H54 (cell line): ENCODE results near the gene HEATR5A.

ENCODE experiments used
- DNase-seq: peaks from one replicate; pipeline ENCODE4 v3.0.0; 2011; ENCODE audit warnings: low spot score, mixed read lengths; ENCODE audit not compliant: insufficient read length
- FAIRE-seq: peaks from 3 replicates; lab custom pipeline; 2011; peaks lifted over from hg19 to GRCh38; lab: Jason Lieb, UNC
- POLR2A ChIP-seq: IDR thresholded peaks from 2 replicates; pipeline ENCODE4 v1.6.1; 2011; ENCODE audit warnings: low read depth, mild to moderate bottlenecking, low read length

HEATR5A gene

DNA sequence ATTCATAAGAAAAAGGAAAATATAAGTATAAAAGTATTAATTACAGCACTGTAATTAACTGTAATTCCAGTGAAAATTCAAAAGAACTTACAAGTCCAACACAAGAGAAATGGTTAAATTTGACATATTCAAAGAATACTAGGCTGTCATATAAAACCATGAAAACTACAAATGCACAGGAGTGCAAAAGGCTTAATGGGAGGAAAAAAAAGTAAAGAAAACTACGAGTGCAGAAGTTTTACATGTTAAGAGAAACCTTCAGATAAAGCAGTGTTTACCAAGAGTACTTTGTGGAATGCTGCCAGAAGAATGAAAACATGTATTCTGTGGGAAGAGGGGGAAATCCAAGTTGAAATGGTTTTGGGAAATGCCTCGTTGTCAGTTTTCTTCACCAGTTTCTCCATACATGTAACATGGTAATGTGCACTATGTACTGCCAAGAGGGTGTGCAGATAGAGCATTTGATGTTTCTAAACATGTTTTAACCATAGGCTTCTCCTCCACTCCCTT, 9.1 kb downstream of the HEATR5A start:
- DNase-seq (no peak), FAIRE-seq (no peak)
- TF ChIP-seq POLR2A, result no peak

DNA sequence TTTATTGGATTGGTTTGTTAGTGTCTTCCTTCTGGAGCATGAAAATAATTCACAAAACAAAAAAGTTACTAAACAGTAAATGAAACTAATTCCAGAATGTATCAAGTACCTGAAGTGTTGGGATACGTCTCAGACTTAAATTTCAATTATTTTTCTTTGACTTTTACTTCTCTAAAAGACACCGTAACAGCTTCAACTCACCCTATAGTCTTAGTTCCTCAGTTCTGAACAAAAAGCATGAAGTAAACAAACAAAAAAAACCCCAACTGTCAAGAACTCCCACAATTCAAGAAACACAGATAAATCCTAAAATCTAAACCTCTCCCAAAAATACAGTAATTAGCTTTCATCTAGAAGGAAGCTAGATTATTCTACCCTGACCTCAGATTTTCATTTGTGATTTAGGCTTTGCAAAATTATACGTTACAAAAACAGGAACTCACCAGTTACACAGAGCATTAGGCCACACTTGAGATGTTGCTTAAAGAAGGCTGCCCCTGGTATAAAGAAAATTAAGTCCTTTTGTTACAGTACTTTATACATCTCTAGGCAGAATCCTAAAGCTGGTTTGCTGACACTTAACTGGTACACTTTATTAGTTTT, 10.2 kb downstream of the HEATR5A start:
- no peak for TF ChIP-seq POLR2A

DNA sequence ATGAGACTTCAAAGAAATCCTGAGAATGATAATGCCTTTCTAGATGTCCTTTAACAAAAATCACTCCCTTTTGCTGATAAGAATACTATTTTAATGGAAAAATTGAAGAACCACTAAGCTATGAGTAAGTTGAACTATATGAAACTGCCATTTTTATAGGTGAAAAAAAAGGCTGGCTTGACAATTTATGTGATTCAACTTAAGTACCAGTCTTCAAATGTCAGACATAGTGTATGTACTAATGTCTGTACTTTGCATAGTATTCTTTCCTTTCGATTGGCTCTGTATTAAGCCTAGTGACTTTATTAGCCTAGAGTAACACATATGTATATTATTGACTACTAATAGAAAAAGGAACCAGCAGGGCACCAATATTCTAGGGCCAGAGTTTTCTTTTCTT, 11.9 kb downstream of the HEATR5A start:
- TF ChIP-seq POLR2A, result no peak

More for the DNA sequence above, 10.2 kb downstream of the HEATR5A start:
- DNase-seq (no peak), FAIRE-seq (no peak)

DNA sequence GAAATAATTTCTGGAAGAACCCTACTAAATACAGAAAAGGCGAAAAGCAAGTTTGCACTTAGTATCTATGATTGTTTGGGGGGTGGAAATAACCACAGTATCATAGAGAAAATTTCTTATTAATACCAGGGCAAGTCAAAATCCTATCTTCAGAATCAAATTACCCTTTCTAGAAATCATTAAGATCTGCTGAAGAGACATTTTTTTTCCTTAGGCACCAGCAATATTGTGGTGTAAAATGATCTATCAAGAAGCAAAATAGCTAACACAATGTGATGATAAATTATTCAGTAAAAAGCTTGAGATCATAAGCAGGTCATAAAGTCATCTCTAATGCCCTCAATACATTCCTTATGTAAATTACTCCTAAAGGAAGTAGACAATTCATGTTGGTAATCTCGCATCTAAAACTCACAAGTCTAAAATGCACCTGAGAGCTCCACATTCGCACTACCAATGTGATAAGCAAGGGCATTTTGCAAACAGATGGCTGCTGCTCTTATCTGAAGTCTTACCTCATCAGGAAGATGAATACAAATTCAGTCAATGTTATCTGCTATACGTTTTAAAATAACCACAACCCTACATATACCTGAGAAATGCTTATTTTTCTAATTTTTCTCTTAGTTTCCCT, 14.6 kb downstream of the HEATR5A start:
- no peak for TF ChIP-seq POLR2A
- FAIRE-seq, result no peak
- no peak for DNase-seq

More for the DNA sequence above, 11.9 kb downstream of the HEATR5A start:
- FAIRE-seq (no peak), DNase-seq (no peak)

DNA sequence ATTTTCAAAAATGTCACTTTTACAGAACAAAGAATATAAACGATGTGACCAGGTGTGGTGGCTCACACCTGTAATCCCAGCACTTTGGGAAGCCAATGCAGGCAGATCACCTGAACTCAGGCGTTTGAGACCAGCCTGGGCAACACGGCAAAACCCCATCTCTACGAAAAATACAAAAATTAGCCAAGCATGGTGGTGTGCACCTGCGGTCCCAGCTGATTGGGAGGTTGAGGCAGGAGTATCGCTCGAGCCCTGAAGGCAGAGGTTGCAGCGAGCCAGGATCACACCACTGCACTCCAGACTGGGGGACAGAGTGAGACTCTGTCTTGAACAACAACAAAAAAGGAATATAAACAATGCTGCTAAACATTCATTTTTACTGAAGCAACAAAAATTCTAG, 15.2 kb downstream of the HEATR5A start:
- FAIRE-seq, result no peak
- TF ChIP-seq POLR2A, result no peak
- DNase-seq, result no peak

DNA sequence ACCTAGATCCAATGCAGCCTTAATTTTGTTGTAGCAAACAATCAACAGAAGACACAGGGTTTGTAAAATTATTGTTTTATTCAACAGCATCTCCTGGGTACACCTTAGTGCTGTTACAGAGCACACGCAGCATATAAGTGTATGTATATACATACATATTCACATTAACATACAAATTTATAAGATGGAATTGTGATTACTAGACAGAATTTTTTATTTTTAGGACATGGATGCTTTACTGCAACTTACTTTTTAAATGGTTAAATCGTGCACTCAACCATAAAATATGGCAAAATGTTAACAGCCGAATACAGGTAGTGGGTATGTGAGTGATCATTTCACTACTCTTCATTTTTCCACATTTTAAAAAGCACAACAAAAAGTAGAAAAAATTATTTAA, 16.6 kb downstream of the HEATR5A start:
- no peak for TF ChIP-seq POLR2A
- FAIRE-seq (no peak), DNase-seq (no peak)

DNA sequence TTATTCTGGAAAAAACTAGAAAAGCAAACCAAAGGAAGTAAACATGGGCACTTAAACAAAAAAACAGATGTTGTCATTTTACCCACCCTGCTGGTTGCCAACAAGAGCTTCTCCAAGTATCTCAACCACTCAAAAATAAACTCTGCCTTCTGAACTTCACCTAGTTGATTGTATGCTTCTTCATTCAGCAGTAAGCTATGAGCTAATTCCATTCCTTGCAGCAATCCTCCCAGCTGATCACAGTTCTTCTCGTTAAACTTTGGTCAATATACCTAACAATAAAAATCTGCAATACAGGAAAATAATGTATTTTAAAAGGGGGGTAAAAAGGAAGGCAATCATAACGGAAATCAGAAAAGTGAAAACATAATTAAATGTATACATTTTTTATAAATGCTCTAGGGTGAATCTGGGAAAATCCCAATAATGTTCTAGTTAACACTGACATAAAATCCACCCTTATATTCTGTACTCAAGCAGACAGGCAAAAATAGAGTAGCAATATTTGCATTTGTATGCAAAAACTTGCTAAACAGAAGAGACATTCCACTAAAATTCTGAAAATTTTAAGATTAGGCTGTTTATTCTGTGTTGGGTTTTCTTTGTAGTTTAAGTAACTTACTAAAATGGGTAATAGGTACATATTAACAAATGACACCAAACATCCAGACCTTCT, 17.4 kb downstream of the HEATR5A start:
- FAIRE-seq (no peak), DNase-seq (no peak)
- TF ChIP-seq POLR2A, result no peak

DNA sequence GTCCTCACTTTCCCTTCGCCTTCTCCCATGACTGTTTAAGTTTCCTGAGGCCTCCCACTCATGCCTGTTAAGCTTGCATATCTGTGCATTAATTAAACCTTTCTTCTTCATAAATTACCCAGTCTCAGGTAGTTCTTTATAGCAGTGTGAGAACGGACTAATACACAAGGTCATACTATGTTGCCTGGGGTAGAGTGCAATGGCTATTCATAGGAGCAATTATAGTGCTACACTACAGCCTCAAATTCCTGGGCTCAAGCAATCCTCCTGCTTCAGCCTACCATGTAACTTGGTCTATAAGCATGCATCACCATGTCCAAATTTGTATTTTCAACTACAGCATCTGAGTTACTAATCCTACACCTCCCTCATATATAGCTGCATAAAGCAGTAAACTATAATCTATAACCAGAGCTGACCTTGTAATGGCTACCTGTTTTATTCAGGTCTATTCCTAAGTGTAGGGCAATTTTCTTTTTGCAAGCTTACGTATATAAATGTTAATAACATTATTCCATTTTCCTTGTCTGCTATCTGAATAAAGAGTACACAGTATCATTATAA, 18.9 kb downstream of the HEATR5A start:
- TF ChIP-seq POLR2A, result no peak
- DNase-seq (no peak), FAIRE-seq (no peak)

DNA sequence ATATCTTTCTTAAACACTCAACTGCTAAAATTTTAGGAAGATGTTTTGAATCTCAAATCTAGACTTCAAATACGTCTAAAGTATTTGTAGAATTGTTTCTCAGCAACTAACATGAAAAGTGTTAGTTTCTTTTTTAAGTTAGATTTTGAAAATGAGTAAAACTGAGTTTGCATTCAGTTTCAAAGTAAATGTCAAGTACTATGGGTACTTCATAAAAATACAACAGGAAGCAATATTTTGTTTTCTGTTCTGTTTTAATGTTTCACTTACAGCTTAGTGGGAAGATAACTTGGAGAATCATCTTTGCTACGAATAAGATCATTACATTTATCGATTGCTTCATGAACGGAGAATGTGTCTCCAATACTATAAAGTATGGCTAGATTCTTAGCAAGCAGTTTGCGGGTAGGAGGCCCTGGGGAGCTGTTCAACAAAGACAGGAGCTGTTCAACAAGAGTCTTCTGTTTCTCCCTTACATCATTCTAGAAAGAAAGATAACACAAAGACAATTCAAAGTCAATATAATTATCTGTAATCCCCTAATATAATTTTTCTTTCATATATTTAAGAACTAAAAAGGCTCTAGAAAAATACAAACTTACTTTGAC, 20.2 kb downstream of the HEATR5A start:
- TF ChIP-seq POLR2A, result no peak
- DNase-seq, result no peak
- FAIRE-seq, result no peak

DNA sequence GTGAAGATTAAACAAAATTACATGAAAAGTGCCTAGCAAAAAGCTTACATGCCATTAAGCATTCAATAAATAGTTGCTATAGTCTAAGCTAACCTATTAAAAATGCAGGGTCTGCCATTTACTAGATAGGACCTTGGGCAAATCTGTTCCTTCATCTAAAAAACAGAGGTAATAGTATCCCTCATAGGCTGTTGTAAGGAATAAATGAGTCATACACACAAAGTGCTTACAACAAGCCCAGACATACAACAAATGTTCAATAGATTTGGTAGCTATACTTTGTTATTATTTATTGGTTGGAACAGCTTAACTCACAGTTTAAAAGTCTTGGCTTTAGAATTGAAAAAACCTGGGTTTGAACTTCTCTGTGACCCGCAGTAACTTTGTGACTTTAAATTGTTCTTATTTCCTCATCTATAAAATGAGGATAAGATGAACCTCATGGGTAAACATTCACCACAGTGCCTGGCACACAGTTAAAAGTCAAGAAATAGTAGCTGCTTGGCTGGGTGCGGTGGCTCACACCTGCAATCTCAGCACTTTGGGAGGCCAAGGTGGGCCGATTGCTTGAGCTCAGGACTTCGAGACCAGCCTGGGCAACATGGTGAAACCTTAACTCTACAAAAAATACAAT, 24.7 kb downstream of the HEATR5A start:
- TF ChIP-seq POLR2A, result no peak
- FAIRE-seq (no peak), DNase-seq (no peak)

DNA sequence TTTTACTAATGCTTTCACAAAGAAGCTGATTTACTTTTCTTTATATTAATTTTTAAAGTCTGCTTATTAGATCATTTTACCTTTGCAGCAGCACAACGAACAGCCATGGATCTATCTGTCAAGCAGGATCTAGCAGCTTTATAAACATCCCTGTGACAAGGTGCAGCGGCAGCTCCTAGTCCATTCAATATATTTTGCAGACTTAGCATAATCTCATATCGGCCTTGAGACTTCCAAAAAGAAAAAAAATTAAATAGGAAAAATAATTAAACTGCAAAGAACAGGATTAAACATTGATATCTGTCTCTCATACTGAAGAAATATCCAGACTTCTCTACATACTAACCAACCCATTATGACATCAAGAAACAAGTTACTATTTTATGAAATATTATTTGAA, 25.2 kb downstream of the HEATR5A start:
- DNase-seq (no peak), FAIRE-seq (no peak)
- no peak for TF ChIP-seq POLR2A

DNA sequence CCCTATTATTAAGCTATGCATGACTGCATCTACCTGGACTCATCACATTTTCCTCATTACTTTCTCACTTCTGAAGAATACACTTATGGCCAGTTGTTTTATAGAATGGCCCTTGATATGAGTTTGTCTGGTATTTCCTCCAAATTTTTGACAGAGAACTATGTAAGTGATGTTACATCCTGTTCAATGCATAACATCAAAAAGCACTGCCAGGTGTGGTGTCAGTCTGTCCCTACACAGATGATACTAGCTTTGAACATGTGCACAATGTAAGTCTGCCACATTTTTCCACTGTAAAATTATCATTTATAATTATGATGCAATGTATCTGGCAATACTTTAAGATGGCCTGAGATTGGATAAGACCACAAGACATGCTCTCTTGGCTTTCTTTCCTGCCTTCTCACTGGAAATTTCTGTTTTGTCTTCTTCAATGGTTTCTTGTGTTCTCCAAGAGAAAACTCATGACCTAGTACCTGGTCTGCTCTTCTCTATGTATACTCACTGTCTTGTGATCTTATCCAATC, 28.3 kb downstream of the HEATR5A start:
- FAIRE-seq (no peak), DNase-seq (no peak)
- TF ChIP-seq POLR2A, result no peak

DNA sequence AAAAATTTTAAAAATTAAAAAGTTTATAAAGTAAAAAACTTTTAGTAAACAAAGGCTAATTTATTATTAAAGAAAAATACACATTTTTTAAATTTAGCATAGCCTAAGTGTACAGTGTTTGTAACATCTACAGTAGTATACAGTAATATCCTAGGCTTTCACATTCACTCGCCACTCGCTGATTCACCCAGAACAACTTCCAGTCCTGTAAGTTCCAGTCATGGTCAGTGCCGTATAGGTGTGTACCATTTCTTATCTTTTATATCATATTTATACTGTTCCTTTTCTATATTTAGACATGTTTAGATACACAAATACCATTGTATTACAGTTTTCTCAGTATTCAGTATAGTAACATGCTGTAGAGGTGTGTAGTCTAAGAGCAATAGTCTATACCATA, 28.9 kb downstream of the HEATR5A start:
- TF ChIP-seq POLR2A, result no peak
- DNase-seq (no peak), FAIRE-seq (no peak)
